Retinal pigment epithelial cell (primary cell): Measurements from ENCODE around the gene ARL6IP5.

ENCODE experiments used
- DNase-seq: peaks from one replicate; pipeline ENCODE4 v3.0.0-alpha.2; 2010; ENCODE audit warnings: low read depth
- H3K4me3 ChIP-seq: 2 replicates; pipeline ENCODE4 v1.5.1; 2011; ENCODE audit warnings: mild to moderate bottlenecking, low read length, control low read depth, moderate library complexity
- CTCF ChIP-seq: conservative IDR thresholded peaks from 2 replicates; pipeline ENCODE4 v1.5.1; 2011; ENCODE audit warnings: low read depth, low read length, control low read depth, inconsistent platforms

Gene ARL6IP5

GRCh38 chr3:69149586-69149985 is 64.8 kb downstream of the ARL6IP5 start:
- no peak for TF ChIP-seq CTCF
- DNase-seq: no peak
- H3K4me3 ChIP-seq: no peak overlapping the region
